Gastrocnemius medialis (tissue), 4 donors: Measurements from ENCODE around the gene SCN4B.

Source experiments
- CTCF ChIP-seq, 5 experiments: fragments of 450-650 bp in 3 of 5; fragments of 200-600 bp in 2 of 5; sonication (generic) in 2 of 5; IDR thresholded peaks in 4 of 5; conservative IDR thresholded peaks in 1 of 5; 1 replicate in 4 of 5; 2 replicates in 1 of 5; pipeline ENCODE4 v1.5.1; 2016 to 2019; ENCODE audit warnings: antibody characterized with exemption in 5 of 5, mild to moderate bottlenecking in 3 of 5, moderate library complexity in 3 of 5
- POLR2A ChIP-seq, 2 donors: fragments of 450-650 bp; IDR thresholded peaks; one replicate each; pipeline ENCODE4 v1.6.1; 2017; ENCODE audit warnings: antibody characterized with exemption in 2 of 2, mild to moderate bottlenecking in 2 of 2, moderate library complexity in 2 of 2

GRCh38 chr11:118153976-118154375 is 1.4 kb upstream of the SCN4B start:
- TF ChIP-seq POLR2A (IDR thresholded peaks at IDR 0.05) (no peak), CTCF (IDR thresholded peaks at IDR 0.05 in 4 of 5, conservative IDR thresholded peaks at IDR 0.05 in 1 of 5) (no peak)
